Stimulated activated CD8-positive, alpha-beta memory T cell treated with anti-CD3 and anti-CD28 coated beads, Interleukin-7, amount 100 ng/mL, for 4 hours (primary cell): Measurements from ENCODE around the gene HEY2.
"Not testable (repeated sequence)": the region's sequence is repeated elsewhere in the genome, so short reads cannot be mapped to it uniquely, and the experiment has no call there.

Source experiments
- DNase-seq, 2 donors: peaks; one replicate each; pipeline ENCODE4 v3.0.0-alpha.2; 2020; ENCODE audit warnings: low read depth in 2 of 2

HEY2 gene

GRCh38 chr6:125795301-125795700, 45.9 kb downstream of the HEY2 start:
- no peak for DNase-seq

- no peak for DNase-seq
Measured at GRCh38 chr6:125797120-125797885, 47.9 kb downstream of the HEY2 start.

GRCh38 chr6:125797886-125798444, 48.5 kb downstream of the HEY2 start:
- no peak for DNase-seq

- no peak for DNase-seq
Measured at GRCh38 chr6:125798734-125799508, 49.5 kb downstream of the HEY2 start.

GRCh38 chr6:125802383-125802782, 53.0 kb downstream of the HEY2 start:
- DNase-seq = no peak

- no peak for DNase-seq
Measured at GRCh38 chr6:125802943-125803377, 53.5 kb downstream of the HEY2 start.

GRCh38 chr6:125804264-125804663, 54.8 kb downstream of the HEY2 start:
- DNase-seq = no peak

GRCh38 chr6:125804866-125805425, 55.5 kb downstream of the HEY2 start:
- not testable (repeated sequence) for DNase-seq

GRCh38 chr6:125806813-125807212, 57.4 kb downstream of the HEY2 start:
- no peak for DNase-seq

- DNase-seq = no peak
Measured at GRCh38 chr6:125807293-125807692, 57.9 kb downstream of the HEY2 start.

GRCh38 chr6:125808060-125808459, 58.6 kb downstream of the HEY2 start:
- no peak for DNase-seq

GRCh38 chr6:125808591-125808990, 59.2 kb downstream of the HEY2 start:
- DNase-seq = no peak

GRCh38 chr6:125809570-125810170, 60.2 kb downstream of the HEY2 start:
- DNase-seq = no peak

GRCh38 chr6:125810445-125810844, 61.0 kb downstream of the HEY2 start:
- no peak for DNase-seq
